Kidney glomerular epithelial cell (primary cell): ENCODE results near the gene TNXB.
"Not testable (repeated sequence)": the region's sequence is repeated elsewhere in the genome, so short reads cannot be mapped to it uniquely, and the experiment has no call there.

Experiments
- DNase-seq: peaks from one replicate; lab custom pipeline; 2025; lab: John Stamatoyannopoulos, UW

Gene TNXB

DNA sequence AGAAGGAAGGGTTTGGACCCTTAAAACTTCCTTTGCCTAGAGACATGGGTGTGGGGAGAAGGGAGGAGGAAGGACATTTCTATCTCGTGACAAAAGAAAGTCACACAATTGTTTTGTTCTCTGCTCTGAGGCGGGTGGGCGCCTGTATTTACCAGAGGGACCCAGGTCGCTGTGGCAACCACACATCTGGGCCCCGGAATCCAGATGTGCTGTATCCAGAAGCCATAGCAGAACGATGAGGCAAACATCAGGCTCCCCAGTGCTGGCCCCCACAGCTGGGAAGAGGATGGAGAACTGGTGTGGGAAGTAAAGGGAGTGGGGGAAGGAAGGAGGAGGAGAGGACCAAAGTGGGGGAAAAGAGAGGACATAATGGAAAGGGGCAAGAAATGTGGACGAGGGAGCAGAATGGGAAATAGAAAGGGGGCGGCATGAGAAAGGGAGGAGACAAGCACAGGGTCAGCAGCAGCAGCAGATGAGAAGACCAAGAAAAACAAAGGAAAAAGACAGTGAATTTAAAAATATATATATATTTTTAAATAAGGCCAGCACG lies 3.4 kb upstream of the TNXB start:
- DNase-seq: no peak

DNA sequence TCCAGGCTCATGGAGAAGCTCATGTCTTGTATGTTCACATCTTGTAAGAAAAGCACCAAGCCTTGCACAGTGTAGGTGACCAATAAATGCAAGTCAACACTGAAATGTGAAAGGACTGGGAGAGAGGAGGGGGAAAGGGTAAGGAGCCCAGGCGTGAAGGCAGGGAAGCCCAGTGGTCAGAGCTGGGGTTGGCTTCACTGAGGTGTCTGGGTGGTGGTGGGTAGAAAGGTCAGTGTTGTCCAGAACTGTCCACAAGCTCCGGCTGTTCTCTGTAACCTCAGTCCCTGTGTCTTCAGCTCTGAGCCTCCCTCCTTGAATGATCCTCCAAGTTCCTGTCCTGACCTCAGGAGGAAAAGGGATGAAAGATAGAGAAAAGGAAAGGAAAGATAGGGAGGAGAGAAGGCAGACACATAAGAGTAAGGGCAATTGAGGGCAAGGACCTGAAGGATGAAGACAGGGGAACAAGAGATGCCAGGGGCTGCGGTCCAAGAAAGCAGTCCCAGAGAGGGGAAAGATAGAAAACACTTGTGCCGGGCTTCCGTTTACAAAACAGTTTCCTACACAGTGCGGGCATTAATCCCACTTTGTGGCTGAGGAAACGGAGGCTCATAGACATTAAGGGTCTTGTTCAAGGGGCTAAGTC lies 2.4 kb upstream of the TNXB start:
- no peak for DNase-seq

DNA sequence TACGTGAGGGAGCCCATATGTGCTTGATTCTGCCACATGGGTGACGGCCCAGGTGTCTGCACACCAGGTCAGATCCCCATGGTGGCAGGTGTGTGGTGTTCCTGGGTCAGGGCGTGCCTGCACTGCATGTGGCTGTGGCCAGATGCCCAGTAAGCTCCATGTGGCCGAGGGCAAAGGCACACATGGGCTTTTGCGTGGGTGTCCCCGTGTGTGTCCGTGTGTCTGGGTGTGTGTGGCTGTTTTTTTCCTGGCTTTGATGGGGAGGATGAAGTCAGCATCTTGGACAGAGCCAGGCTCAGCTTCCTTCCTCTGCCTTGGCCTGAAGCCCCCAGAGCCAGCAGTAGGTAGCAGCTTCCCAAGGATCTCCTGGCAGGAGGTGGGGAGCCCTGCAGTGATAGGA lies 1.5 kb upstream of the TNXB start:
- DNase-seq: no peak

DNA sequence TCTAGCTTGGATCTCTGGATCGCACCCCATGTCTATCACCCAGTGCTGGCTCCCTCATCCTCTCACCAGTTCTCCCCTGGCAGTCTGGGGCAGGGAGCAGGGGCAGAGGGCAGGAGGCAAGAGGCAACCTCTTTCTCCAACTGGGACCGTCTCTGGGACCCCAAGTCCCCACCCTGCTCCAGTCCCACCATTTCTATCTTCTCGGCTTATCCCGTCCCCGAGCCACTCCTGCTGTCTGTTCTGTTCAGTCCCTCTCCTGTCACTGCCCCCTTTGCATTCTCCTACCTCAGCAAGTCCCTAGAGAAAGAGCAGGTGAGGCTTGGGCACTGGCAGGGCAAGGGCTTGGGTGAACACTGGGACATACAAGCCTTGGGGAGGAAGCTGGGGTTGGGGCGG lies 625 bp upstream of the TNXB start:
- DNase-seq: no peak

DNA sequence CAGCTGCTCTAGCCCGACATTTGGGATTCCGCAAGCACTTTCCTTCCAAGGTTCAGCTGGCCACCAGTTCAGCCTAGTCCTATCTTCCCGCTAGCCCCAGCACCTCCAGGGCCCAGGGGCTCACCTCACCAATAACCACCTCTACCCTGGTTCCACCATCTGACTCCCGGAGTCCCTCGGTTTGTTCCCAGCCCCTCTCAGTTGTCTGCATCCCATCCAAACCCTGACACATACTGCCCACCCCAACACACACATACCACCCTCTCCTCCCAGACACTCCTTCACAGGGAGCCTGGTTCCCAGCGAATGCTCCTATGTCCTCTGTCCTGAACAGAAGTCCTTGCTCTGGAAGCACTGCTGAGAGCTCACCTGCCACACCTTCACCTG lies 418 bp downstream of the TNXB start:
- no peak for DNase-seq

DNA sequence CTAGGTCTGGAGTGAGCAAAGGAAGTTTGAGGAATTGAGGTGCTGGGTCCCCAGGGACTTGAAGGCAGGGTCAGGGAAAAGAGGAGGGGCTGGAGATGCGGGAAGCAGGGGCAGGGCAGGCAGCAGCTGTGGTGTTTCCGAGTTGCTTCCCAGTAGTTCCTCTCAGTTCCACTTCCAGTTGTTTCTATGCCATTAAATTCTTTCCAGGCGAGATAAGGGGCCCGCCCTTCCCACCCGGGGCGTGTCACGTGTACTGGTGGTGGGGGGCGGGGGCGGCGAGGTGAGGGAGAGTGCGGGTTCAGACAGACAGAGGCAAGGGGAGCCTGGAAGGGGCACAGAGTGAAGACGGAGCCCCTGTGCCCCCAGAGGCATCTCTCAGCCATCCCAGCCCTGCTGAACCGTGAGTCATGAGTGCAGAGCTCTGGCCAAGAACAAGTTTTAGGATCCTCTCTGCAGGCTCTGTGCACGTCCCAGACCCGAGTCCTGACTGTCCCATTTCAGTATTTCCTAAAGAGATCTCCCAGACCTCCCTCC lies 977 bp downstream of the TNXB start:
- no peak for DNase-seq

DNA sequence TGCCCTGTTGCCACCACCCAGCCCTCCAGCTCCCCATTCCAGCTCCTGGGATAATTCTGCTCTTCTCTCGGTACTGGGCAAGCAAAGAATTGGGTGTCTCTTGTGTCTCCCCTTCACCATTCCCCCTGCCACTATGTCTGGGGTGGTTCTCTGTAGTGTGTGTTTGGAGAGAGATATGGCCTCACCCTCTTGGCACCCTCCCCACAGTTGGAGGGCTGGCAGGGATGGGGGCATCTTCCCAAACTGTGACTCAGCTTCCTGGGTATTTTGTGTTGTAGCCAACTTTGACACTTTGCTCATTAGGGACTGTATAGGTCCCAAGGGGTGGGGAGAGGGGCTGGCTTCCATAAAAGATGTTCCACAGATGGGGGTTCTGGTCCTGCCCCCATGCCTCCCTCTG lies 1.7 kb downstream of the TNXB start:
- DNase-seq: no peak

DNA sequence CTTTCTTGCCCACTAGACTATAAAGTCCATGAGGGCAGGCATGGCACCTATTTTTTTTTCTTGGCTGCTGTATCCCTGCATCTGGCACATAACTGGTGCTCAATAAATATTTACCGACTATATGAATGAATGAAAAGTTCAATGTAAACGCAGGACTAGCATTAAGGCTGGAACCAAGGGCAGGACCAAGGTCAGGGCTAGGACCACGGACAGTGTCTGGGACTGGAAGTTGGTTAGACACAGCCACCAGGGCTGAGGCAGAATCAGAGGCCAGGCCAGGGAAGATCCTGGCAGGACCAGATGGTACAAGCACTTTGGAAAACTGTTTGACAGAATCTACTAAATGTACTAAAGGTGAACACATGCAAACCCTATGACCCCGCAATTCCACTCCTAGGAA lies 3.7 kb downstream of the TNXB start:
- DNase-seq: no peak

DNA sequence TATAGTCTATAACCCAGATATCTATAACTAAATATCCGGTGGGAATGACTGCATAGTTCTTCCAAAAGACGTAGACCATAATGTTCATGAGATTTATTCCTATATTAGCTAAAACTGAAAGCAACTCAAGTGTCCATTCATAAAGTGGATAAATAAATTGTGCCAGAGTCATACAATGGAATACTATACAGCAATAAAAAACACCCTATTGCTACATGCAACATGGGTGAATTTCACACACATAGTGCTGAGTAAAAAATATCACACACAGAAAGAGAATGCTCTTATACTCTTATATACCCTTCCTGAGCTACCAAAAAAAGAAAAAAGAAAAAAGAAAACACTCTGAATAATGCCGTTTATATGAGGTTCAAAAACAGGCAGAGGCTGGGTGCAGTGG lies 6.9 kb downstream of the TNXB start:
- DNase-seq: no peak

DNA sequence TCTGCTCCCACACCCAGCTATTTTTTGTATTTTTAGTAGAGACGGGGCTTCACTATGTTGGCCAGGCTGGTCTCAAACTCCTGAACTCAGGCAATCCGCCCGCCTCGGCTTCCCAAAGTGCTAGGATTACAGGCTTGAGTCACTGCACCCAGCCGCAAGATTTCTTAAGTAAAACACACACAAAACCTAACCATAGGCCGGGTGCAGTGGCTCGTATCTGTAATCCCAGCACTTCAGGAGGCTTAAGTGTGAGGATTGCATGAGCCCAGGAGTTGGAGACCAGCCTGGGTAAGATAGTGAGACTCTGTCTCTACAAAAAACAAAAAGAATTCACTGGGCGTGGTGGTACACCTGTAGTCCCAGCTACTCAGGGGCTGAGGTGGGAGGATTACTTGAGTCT lies 8.9 kb downstream of the TNXB start:
- DNase-seq: not testable (repeated sequence)

DNA sequence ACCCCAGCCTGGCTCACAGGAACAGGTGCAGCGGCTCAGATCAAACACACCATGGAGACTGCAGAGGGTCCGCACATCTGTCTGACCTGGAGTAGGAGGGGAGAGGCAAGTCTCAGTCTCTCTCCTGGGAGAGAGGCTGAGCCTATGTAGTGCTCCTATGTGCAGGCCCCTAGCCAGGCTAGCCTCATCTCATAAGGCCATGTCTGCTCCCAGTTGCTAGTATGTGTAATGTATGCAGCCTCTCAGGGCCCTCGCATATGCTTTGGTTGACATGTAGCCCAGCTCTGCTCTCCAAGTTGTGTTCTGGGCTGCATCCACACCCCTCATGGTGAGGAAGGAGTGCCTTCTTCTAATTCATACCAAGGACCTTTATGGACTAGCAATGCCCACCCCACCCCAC lies 11.8 kb downstream of the TNXB start:
- no peak for DNase-seq

DNA sequence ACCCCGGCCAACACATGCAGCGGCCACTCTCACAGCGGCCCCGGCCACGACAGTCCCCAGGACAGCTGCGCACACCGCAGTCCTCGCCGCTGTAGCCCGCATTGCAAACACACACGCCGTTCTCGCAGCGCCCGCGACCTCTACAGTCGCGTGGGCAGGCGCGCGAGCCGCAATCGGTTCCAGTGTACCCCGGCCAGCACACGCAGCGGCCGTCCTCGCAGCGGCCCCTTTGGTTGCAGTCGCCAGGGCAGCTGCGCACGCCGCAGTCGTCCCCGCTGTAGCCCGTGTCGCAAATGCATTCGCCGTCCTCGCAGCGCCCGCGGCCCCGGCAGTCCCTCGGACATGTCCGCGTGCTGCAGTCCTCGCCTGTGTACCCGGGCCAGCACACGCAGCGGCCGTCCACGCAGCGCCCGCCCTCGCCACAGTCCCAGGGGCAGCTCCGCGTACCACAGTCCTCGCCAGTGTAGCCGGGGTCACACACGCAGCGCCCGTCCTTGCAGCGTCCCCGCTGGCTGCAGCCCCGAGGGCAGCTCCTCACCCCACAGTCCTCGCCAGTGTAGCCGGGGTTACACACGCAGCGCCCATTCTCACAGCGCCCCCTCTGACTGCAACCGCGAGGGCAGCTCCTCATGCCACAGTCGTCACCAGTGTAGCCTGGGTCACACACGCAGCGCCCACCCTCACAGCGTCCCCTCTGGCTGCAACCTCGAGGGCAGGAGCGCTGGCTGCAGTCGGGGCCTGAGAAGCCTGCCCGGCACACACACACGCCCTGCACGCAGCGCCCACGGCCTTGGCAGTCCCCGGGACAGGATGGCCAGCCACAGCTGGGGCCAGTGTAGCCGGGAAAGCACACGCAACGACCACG lies 12.5 kb downstream of the TNXB start:
- no peak for DNase-seq

DNA sequence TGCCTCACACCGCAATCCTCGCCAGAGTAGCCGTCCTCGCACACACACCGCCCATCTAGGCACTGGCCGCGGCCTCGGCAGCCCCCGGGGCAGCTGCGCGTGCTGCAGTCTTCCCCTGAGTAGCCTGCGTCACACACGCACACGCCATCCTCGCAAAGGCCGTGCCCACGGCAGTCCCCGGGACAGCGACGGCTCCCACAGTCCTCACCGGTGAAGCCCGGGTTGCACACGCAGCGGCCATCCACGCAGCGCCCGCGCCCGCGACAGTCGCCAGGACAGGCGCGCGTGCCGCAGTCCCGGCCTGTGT lies 13.1 kb downstream of the TNXB start:
- no peak for DNase-seq

DNA sequence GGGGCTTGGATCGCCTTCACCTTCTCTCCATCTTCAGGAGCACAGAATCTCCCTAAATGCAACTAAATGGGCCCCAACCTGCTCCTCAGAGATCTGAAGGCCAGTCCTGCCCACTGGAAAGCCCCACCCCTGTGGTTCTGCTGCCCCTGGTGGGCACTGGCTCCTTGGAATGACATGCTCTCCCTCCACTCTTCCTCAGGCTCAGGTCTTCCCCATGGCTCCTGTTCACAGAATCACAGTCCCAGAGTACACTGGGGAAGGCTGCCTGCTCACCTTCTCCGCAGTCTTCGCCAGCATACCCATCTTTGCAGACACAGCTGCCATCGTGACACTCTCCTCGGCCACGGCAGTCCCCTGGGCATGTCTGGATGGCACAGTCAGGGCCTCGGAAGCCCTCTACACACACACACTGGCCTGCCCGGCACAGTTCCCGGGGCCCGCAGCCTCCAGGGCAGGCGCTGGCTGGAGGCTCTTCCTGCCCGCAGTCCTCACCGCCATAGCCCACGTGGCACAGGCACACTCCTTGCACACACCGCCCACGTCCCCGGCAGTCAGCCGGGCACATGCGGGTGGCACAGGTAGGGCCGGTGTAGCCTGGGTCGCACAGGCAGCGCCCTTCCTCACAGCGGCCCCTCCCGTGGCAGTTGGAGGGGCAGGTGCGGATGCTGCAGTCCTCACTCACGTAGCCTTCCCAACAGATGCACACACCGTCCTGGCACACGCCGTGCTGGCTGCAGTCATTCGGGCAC lies 13.6 kb downstream of the TNXB start:
- DNase-seq: no peak

DNA sequence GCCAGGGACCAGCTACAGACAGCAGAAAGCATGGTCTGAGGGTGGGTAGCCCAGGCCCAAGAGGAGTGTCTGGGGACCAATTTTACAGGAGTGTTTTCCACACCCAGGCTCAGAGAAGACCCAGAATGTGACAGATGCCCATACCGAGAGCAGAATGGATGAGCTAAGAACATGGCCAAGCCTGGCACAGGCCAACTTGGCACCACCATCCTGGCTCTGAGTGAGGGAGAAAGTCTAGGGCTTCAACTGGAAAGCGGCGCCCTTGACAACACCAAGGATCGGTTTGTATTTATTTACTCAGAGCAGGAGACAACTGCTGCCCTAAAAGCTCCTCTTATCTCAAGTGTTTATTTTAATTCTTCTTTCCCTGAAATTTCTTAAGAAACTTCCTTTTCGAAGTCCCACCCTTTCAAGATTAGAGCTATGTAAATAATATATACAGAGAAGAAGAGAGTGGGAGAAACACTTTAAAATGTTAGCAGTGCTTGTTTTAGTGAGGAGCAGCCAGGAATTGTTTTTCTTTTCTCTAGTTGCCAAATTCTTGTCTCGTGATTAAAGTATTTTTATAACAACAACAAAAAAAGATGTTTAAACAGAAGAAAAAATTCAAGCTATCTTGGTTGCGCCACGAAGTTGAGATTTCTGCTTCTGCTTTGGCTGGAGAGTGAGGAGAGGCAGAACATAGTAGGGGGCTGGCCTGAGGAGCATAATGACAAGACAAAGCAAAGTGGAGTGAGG lies 16.2 kb downstream of the TNXB start:
- no peak for DNase-seq

DNA sequence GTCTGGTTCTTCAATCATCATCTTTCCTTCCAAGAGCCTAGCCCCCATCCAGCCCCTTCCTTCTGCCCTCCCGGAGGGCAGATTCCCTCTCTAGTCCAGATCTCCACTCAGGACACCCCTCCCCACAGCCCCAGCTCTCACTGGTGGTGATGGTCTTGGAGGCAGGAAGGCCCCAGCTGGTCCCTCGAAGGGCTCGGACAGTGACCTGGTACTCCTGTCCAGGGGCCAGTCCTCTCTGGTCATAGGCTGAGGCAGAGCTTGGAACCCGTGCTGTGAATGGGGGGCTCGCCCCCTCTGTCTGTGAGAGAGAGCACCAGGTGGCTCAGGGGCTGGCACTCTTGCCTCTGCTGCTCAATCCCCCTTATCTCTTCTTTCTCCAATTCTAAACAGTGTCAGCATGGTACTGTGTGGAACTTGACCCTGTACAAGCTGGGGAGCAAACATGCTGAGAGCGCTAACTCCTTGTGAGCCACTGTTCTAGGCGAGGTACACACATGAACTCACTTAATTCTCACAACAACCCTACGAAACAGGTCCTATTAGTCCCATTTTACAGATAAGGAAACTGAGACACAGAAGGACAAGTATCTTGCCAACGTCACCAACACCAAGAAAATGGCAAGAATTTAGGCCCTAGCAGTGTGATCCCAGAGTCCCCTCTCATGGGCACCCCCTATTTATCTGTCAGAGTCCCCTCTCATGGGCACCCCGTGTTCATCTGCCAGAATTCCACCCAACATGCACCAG lies 19.9 kb downstream of the TNXB start:
- no peak for DNase-seq

DNA sequence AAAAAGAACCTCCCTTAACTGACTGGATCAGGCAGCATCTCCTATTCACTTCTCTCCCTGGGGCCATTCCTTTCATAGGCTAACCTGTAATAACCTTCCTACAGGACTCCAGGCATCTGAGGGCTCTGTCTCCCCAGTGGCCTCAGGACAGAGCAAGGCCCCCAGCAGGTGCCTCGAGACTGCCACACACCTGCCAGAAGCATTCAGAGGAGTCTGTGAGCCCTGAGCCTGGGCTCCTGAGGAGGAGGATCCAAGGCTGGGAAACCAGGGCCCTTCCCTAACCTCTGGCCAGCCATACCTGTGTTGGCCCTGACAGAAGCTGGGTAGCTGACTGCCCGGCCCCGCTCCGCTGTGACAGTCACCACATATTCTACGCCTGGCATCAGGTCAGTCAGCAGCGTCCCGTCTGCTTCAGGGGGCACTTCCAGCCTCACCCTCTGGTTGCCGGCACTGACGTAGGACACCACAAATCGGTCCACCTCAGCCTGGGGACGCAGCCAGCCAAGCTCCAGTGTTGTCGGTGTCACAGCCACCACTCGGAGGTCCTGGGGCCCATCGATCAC lies 20.6 kb downstream of the TNXB start:
- DNase-seq: no peak

DNA sequence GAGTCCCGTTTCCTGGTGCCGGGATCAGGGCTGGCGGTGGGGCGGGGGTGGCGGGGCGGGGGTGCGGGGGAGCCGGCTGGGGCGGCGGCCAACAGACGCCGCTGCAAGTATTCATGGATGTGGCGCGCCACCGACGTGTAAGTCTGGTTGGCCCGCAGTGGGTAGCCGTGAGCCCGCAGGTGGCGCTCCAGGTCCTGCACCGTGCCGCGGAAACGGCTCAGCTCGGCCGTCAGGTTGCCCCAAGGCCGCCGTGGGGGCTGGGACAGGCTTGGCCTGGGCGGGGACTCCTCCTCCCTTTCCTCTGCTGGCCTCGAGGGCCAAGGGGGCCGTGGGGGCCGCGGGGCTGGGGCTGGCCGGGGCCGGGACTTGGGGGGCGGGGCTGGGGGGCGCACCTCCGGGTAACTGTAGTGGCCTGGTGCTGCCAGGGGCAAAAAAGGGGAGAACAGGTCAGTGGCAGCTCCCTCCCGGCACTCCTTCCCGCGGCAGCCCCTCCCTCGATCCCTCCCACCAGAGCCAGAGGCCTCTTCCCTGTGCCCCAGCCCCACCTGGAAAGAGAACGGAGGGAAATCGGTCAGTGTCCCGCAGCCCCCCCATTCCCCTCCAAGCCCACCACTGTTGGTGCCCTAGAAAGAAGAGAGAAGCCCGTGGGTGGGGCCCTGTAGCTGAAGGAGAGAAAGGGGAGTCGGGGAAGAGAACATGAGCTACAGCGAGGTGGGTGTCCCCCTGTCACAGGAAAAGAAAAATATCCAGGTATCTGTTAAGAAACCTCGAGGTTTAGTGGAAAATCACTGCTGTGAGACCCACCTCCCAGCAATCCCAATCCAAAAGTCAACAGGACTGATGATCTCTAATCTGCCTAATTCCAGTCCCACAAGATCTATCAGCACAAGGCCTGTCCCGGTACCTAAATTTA lies 21.3 kb downstream of the TNXB start:
- no peak for DNase-seq

DNA sequence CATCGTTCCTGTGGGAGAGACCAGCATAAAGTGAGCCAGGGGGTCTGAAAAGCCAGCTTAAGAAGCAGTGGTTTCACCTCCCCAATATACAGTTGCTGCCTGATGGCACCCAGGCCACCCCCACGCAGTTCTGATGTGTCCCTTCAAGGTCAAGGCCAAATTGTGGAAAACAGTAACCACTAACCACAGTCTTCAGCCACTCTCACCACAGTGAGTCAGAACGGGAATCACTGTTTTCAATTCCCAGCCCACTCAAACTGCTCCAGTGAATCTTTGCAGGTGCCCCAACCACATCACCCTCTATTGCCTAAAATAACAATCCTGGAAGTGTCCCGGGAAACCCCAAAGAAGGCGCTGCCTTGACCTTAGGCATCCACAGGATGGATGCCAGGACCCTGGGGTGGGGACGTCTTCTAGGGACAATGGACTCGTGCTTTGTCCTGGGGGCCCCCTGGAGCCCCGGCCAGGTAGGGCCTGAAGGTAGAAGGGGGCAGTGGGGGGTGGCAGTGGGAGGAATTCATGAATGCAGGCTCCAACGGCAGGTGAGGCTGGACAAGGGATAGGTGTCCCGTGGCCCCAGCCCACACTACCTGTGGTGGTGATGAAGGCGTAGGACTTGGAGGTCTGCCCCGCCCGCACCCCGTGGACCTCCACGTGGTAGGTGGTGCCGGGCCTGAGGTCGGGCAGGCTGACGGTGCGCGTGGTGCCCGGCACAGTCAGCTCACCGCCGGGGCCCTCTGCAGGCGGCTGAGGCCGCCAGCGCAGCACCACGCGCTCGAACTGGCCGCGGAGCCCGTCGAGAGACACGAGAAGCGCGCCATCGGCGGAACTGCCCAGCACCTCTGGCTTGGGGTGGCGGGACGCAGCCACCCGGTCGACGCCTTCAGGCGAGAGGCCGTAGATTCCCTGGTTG lies 22.2 kb downstream of the TNXB start:
- DNase-seq: peak; percentile 88
